ENCODE data around the gene MCMBP. TPM values are rescaled to one million over a fixed set of nuclear protein-coding genes. Genes with fewer than 3 reads are reported as not detected.
A peak's percentile ranks its signal among the peaks of the same experiment; 100 is the strongest.

Gene MCMBP, protein sequence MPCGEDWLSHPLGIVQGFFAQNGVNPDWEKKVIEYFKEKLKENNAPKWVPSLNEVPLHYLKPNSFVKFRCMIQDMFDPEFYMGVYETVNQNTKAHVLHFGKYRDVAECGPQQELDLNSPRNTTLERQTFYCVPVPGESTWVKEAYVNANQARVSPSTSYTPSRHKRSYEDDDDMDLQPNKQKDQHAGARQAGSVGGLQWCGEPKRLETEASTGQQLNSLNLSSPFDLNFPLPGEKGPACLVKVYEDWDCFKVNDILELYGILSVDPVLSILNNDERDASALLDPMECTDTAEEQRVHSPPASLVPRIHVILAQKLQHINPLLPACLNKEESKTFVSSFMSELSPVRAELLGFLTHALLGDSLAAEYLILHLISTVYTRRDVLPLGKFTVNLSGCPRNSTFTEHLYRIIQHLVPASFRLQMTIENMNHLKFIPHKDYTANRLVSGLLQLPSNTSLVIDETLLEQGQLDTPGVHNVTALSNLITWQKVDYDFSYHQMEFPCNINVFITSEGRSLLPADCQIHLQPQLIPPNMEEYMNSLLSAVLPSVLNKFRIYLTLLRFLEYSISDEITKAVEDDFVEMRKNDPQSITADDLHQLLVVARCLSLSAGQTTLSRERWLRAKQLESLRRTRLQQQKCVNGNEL
- 10 to 100 TPM; 40.6 to 65.8 TPM for total RNA-seq
- polyA plus RNA-seq (ENCODE audit: insufficient read length in 6 of 6) = 10 to 100 TPM; 57.8 to 66.5 (median 61.4) TPM
- long read RNA-seq, donor 1, full-length matches to known transcripts = 11 of 11 reads
- long read RNA-seq, donor 1, partial matches to known transcripts = 0 of 11 reads
- long read RNA-seq, donor 1, other reads (novel, unspliced or antisense) = 0 of 11 reads
- long read RNA-seq, donor 2, full-length matches to known transcripts = 7 of 72 reads
- long read RNA-seq, donor 2, partial matches to known transcripts = 59 of 72 reads
- long read RNA-seq, donor 2, other reads (novel, unspliced or antisense) = 6 of 72 reads
- long read RNA-seq, donor 3, full-length matches to known transcripts = 8 of 8 reads
- long read RNA-seq, donor 3, partial matches to known transcripts = 0 of 8 reads
- long read RNA-seq, donor 3, other reads (novel, unspliced or antisense) = 0 of 8 reads
- long read RNA-seq, donor 4, partial matches to known transcripts = 1 of 2 reads
- long read RNA-seq, donor 4, other reads (novel, unspliced or antisense) = 1 of 2 reads
- long read RNA-seq, donor 5, full-length matches to known transcripts = 4 of 4 reads
- long read RNA-seq, donor 5, partial matches to known transcripts = 0 of 4 reads
- long read RNA-seq, donor 5, other reads (novel, unspliced or antisense) = 0 of 4 reads
- long read RNA-seq, donor 6, full-length matches to known transcripts = 8 of 8 reads
- long read RNA-seq, donor 6, partial matches to known transcripts = 0 of 8 reads
- long read RNA-seq, donor 6, other reads (novel, unspliced or antisense) = 0 of 8 reads
- long read RNA-seq, donor 7, full-length matches to known transcripts = 7 of 7 reads
- long read RNA-seq, donor 7, partial matches to known transcripts = 0 of 7 reads
- long read RNA-seq, donor 7, other reads (novel, unspliced or antisense) = 0 of 7 reads
- long read RNA-seq, donor 8, full-length matches to known transcripts = 1 of 1 reads
- long read RNA-seq, donor 8, partial matches to known transcripts = 0 of 1 reads
- long read RNA-seq, donor 8, other reads (novel, unspliced or antisense) = 0 of 1 reads
- long read RNA-seq, donor 9 = 0 reads
- long read RNA-seq, donor 10, partial matches to known transcripts = 1 of 2 reads
- long read RNA-seq, donor 10, other reads (novel, unspliced or antisense) = 1 of 2 reads
- long read RNA-seq, donor 11, full-length matches to known transcripts = 11 of 11 reads
- long read RNA-seq, donor 11, partial matches to known transcripts = 0 of 11 reads
- long read RNA-seq, donor 11, other reads (novel, unspliced or antisense) = 0 of 11 reads
- long read RNA-seq, donor 12, full-length matches to known transcripts = 7 of 7 reads
- long read RNA-seq, donor 12, partial matches to known transcripts = 0 of 7 reads
- long read RNA-seq, donor 12, other reads (novel, unspliced or antisense) = 0 of 7 reads

DNA sequence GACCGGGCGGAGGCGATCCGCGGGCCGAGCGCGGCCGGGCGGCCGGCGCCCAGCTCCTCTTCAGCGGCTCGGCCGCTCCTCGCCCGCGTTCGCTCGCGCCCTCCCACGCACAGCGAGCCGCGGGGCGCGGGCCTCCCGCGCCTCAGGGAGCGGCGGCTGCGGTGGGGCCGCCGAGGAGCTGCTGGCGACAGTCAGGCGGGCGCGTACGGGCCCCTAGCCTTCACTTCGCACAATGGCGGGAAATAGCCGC is at the start of gene MCMBP:
Gene MCMBP (minus strand): TSS at position 234 of the 250 bp plus-strand sequence. CDS start 259 bp downstream, outside the sequence.
- Histone ChIP-seq H3K36me3 (no peaks in the 10 kb centered on the region), H3K27ac (peak within 1 kb of the TSS; percentile 92 to 96), H3K4me1 (peaks cover 13 to 52% of the 10 kb centered on the region in 2 donors), H3K9me3 (no peaks in the 10 kb centered on the region), H3K27me3 (no peaks in the 10 kb centered on the region), H3K4me3 (peak within 1 kb of the TSS; percentile 68 to 95)
- intact Hi-C loops (cut with DNase I) = no loop called here
- ATAC-seq (no peak), DNase-seq (no peak)
- TF ChIP-seq, protein P1, sequence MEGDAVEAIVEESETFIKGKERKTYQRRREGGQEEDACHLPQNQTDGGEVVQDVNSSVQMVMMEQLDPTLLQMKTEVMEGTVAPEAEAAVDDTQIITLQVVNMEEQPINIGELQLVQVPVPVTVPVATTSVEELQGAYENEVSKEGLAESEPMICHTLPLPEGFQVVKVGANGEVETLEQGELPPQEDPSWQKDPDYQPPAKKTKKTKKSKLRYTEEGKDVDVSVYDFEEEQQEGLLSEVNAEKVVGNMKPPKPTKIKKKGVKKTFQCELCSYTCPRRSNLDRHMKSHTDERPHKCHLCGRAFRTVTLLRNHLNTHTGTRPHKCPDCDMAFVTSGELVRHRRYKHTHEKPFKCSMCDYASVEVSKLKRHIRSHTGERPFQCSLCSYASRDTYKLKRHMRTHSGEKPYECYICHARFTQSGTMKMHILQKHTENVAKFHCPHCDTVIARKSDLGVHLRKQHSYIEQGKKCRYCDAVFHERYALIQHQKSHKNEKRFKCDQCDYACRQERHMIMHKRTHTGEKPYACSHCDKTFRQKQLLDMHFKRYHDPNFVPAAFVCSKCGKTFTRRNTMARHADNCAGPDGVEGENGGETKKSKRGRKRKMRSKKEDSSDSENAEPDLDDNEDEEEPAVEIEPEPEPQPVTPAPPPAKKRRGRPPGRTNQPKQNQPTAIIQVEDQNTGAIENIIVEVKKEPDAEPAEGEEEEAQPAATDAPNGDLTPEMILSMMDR (IDR thresholded peaks at IDR 0.05) = no peak

DNA sequence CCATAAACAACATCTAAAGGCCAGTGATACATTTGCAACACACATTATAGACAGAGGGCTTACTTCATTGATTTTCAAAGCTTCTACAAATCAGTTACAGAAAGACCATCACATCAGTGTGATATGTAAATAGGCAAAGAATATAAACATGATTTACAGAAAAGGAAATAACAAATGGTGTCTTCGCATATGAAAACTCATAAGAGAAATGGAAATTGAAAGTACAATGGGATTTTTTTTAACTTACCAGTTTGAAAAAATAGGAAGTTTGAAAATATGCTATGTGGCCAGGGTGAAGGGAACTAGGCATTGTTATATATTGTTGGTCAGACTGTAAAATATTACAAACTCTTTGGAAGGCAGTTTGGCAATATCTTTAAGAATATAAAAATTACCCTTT is 47.2 kb upstream of the MCMBP start:
- intact Hi-C loops (cut with DNase I) = no loop called here
- Histone ChIP-seq H3K36me3 (peaks cover 0 to 100% of the 10 kb centered on the region in 2 donors), H3K27ac (no peak overlapping the region), H3K9me3 (no peaks in the 10 kb centered on the region), H3K4me3 (no peak overlapping the region), H3K27me3 (no peaks in the 10 kb centered on the region), H3K4me1 (peaks cover 0 to 6% of the 10 kb centered on the region in 2 donors)
- DNase-seq (no peak), ATAC-seq (no peak)
- TF ChIP-seq, protein P1 (IDR thresholded peaks at IDR 0.05) = no peak

DNA sequence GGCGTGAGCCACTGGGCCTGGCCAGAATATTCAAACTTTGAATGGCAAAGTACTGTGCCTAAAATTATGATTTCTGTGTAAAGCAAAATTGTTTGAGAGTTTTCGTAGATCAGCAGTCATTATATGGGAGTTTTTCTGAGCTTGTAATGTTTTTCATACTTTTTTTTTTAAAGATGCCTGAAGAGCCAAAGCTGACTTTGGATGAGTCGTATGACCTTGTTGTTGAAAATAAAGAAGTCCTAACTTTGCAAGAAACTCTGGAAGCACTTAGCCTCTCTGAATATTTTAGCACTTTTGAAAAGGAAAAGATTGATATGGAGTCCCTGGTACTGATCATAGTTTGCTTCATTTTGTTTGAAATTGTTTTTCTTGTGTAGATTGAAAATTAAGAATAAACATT is 46.6 kb upstream of the MCMBP start:
- no peak overlapping the region for H3K27ac ChIP-seq
- DNase-seq = no peak
- H3K27me3 ChIP-seq = no peaks in the 10 kb centered on the region
- H3K4me3 ChIP-seq = no peak overlapping the region
- peaks cover 0 to 100% of the 10 kb centered on the region in 2 donors for H3K36me3 ChIP-seq
- H3K4me1 ChIP-seq = peaks cover 0 to 6% of the 10 kb centered on the region in 2 donors
- H3K9me3 ChIP-seq = no peaks in the 10 kb centered on the region
- ATAC-seq = no peak
- intact Hi-C loops (cut with DNase I) = no loop called here
- TF ChIP-seq, protein P1 (IDR thresholded peaks at IDR 0.05) = no peak

DNA sequence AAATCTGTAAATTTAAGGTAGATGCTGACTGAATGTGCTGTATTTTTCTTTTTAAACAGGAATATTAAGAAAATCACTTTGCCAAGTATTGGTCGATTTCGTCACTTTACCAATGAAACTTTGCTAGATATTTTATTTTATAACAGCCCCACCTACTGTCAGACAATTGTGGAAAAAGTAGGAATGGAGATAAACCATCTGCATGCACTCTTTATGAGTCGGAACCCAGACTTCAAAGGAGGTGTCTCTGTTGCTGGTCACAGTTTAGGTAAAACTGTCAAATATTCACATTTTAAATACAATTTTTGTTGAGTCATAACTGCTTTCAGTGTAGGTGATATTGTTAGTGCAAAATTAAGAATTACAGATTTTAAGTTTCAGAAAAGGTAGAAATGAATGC is 45.1 kb upstream of the MCMBP start:
- Histone ChIP-seq H3K4me3 (no peak overlapping the region), H3K4me1 (peaks cover 0 to 6% of the 10 kb centered on the region in 2 donors), H3K27me3 (no peaks in the 10 kb centered on the region), H3K9me3 (no peaks in the 10 kb centered on the region), H3K36me3 (peaks cover 0 to 100% of the 10 kb centered on the region in 2 donors), H3K27ac (no peak overlapping the region)
- ATAC-seq (no peak), DNase-seq (no peak)
- intact Hi-C loops (cut with DNase I) = no loop called here
- TF ChIP-seq, protein P1 (IDR thresholded peaks at IDR 0.05) = no peak
